ENCODE data around the gene SIRT6. TPM values are rescaled to one million over a fixed set of nuclear protein-coding genes. Genes with fewer than 3 reads are reported as not detected.

The SIRT6 gene
- total and polyA plus RNA-seq, 9 of the 15 experiments (the other 6 are each of a cell fraction or from before 2014, with no cell fraction given): 1.4 to 41.1 (median 10.2) TPM

GRCh38 chr19:4210166-4210731 lies 27.9 kb upstream of the SIRT6 start (continued):
- TF ChIP-seq MEIS2 (IDR thresholded peaks at IDR 0.05; ENCODE audit: partially characterized antibody) (no peak), NFIC (IDR thresholded peaks at IDR 0.05) (peak; percentile 62), RBM25 (IDR thresholded peaks at IDR 0.05; ENCODE audit: low read depth, low read length, severe bottlenecking) (peak; percentile 87)

- FAIRE-seq (no peak), ATAC-seq (no peak), DNase-seq (ENCODE audit: extremely low read depth in 1 of 4, low spot score in 3 of 4) (peak in 3 of 4 experiments; percentile 55 to 59 (median 58))
- Histone ChIP-seq H3K4me3 (no peak overlapping the region), H3K4me1 (replicated peaks in 1 of 2; ENCODE audit: control insufficient read depth in 2 of 2, insufficient read depth in 2 of 2, low read length in 2 of 2) (peaks cover 5 to 28% of the 10 kb centered on the region in 2 experiments; a peak in 4 of 5 replicates), H4K20me1 (replicated peaks; ENCODE audit: control insufficient read depth, insufficient read depth, low read length) (no peaks in the 10 kb centered on the region), H3K4me2 (ENCODE audit: insufficient read depth, low read length) (no peak overlapping the region), H3K79me2 (ENCODE audit: control insufficient read depth, insufficient read depth, low read length) (no peaks in the 10 kb centered on the region), H3K36me3 (ENCODE audit: control insufficient read depth, insufficient read depth, low read length) (no peaks in the 10 kb centered on the region), H3K27me3 (ENCODE audit: control insufficient read depth in 2 of 2, insufficient read depth in 2 of 2, low read length in 2 of 2) (peaks cover 7 to 20% of the 10 kb centered on the region in 2 experiments; a peak in 3 of 5 replicates), H3K9me3 (replicated peaks; ENCODE audit: control insufficient read depth, insufficient read depth, low read depth, low read length) (no peaks in the 10 kb centered on the region), H3K9ac (ENCODE audit: insufficient read depth in 1 of 2, low read depth in 2 of 2, low read length in 2 of 2) (no peak overlapping the region; a peak in 1 of 4 replicates), H2AFZ (ENCODE audit: low read depth, low read length) (no peak overlapping the region), H3K27ac (ENCODE audit: extremely low read depth, low read depth, low read length) (no peak overlapping the region), H3K9me1 (ENCODE audit: control insufficient read depth, insufficient read depth, low read length) (peaks cover 3% of the 10 kb centered on the region)
- 27% methylated on average over 12 of the region's 13 CpGs for WGBS (ENCODE audit: insufficient coverage, low coverage, missing lambda C conversion rate)
- intact Hi-C loops (cut with micrococcal nuclease): no loop called here
- ChIA-PET POLR2A (interaction anchor here (0.8 to 2.0 kb wide), 2 partner anchors 153 to 223 kb away, joined by 3 to 7 read pairs; partner anchors contain the start of gene EEF2), CTCF (ENCODE audit: low intra/inter-chr PET ratio) (no interaction called here)
- BruUV-seq (replicated peaks): no TSS peak
- in situ Hi-C loops (cut with MboI): loop anchor here (5.0 kb wide), 1 partner anchor 346 kb away; no protein-coding TSS in a partner anchor
- TF ChIP-seq CTCF (IDR thresholded peaks at IDR 0.05 in 2 of 3, conservative IDR thresholded peaks at IDR 0.05 in 1 of 3; ENCODE audit: insufficient read depth in 2 of 3, low read depth in 1 of 3, low read length in 3 of 3) (peak; percentile 20 to 35 (median 29); a peak in 2 of 6 replicates), IRF2 (CRISPR knock-in tag; IDR thresholded peaks at IDR 0.05) (no peak), RBM25 (IDR thresholded peaks at IDR 0.05; ENCODE audit: low read depth, low read length, severe bottlenecking) (peak; percentile 77), BCOR (IDR thresholded peaks at IDR 0.05) (peak; percentile 65; the same call in 1 of the 2 replicates), TFAM (CRISPR knock-in tag; conservative IDR thresholded peaks at IDR 0.05) (no peak), ATF3 (IDR thresholded peaks at IDR 0.05) (peak; percentile 55), ATF3 (CRISPR knock-in tag; conservative IDR thresholded peaks at IDR 0.05) (no peak), KDM1A (IDR thresholded peaks at IDR 0.05) (peak; percentile 29 to 45; a peak in 1 of 4 replicates), BRD9 (IDR thresholded peaks at IDR 0.05; ENCODE audit: low read depth, partially characterized antibody) (no peak), PTBP1 (IDR thresholded peaks at IDR 0.05; ENCODE audit: low read depth, low read length) (peak; percentile 40; the same call in 1 of the 2 replicates), JUND (IDR thresholded peaks at IDR 0.05; ENCODE audit: borderline replicate concordance, low read depth, low read length) (0 out of 2 replicates have a peak, but pooled peaks have one; percentile 2), JUND (tag; IDR thresholded peaks at IDR 0.05; ENCODE audit: borderline replicate concordance, low read depth, low read length) (no peak), RCOR1 (IDR thresholded peaks at IDR 0.05; ENCODE audit: borderline replicate concordance in 1 of 2, low read depth in 2 of 2, low read length in 2 of 2) (0 out of 4 replicates have a peak, but pooled peaks of 1 of the 2 experiments have one; percentile 40), ZFP36 (IDR thresholded peaks at IDR 0.05; ENCODE audit: low read depth, low read length, partially characterized antibody) (peak; percentile 78), ZBTB7A (IDR thresholded peaks at IDR 0.05; ENCODE audit: borderline replicate concordance, control insufficient read depth, low read depth, low read length) (0 out of 2 replicates have a peak, but pooled peaks have one; percentile 3)
Observed at GRCh38 chr19:4208385-4209094, 26.2 kb upstream of the SIRT6 start.

Data from K562 (cell line).